GM12892 (cell line): ENCODE data around the gene AOPEP.

ENCODE experiments used
- DNase-seq: peaks from one replicate; pipeline ENCODE4 v3.0.0; 2011; ENCODE audit not compliant: insufficient read length
- FAIRE-seq: peaks from 2 replicates; lab custom pipeline; 2011; peaks lifted over from hg19 to GRCh38; lab: Jason Lieb, UNC
- POLR2A ChIP-seq: IDR thresholded peaks from 2 replicates; pipeline ENCODE4 v1.6.1; 2011; ENCODE audit warnings: low read depth, low read length, control low read depth
- POLR2AphosphoS5 ChIP-seq: IDR thresholded peaks from 2 replicates; pipeline ENCODE4 v1.6.1; 2011; ENCODE audit warnings: low read depth, low read length, control low read depth
- TAF1 ChIP-seq: IDR thresholded peaks from 2 replicates; pipeline ENCODE4 v1.6.1; 2011; ENCODE audit warnings: low read depth, mild to moderate bottlenecking, control low read depth, low read length, borderline replicate concordance

AOPEP gene

GRCh38 chr9:94995048-94995693, 268.7 kb downstream of the AOPEP start:
- DNase-seq (no peak), FAIRE-seq (no peak)
- no peak for TF ChIP-seq POLR2AphosphoS5
- TF ChIP-seq TAF1, result no peak
- TF ChIP-seq POLR2A, result no peak

- DNase-seq (no peak), FAIRE-seq (no peak)
- no peak for TF ChIP-seq POLR2A
- no peak for TF ChIP-seq POLR2AphosphoS5
- no peak for TF ChIP-seq TAF1
These were observed 270.1 kb downstream of the AOPEP start for GRCh38 chr9:94996641-94997040.

- FAIRE-seq (no peak), DNase-seq (no peak)
- TF ChIP-seq POLR2AphosphoS5, result no peak
- TF ChIP-seq TAF1, result no peak
- no peak for TF ChIP-seq POLR2A
These were observed 271.2 kb downstream of the AOPEP start for GRCh38 chr9:94997727-94998126.

- FAIRE-seq, result no peak
- DNase-seq, result no peak
- TF ChIP-seq POLR2AphosphoS5 (no peak), POLR2A (no peak), TAF1 (no peak)
These were observed 273.3 kb downstream of the AOPEP start for GRCh38 chr9:94999832-95000231.

DNA sequence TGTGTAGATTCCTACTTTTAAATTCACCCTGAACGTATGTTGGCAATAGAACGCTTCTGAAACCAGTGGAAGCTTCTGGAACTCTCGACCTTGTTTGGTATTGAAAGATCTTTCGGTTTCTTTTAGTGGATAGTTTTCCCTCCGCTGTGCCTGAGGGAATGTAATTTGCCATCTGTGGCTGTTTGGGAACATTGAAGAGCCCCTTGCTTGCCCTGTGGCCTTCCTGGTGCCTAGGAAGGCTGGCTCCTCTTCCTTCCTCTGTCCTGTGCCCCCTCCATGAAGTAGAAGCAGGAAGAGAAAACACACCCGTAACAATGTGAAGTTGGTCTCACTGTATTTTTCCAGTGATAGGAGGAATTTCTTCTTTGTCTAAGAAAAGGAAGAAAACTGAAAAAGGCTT, 274.3 kb downstream of the AOPEP start:
- no peak for FAIRE-seq
- no peak for DNase-seq
- TF ChIP-seq TAF1 (no peak), POLR2AphosphoS5 (no peak), POLR2A (no peak)

DNA sequence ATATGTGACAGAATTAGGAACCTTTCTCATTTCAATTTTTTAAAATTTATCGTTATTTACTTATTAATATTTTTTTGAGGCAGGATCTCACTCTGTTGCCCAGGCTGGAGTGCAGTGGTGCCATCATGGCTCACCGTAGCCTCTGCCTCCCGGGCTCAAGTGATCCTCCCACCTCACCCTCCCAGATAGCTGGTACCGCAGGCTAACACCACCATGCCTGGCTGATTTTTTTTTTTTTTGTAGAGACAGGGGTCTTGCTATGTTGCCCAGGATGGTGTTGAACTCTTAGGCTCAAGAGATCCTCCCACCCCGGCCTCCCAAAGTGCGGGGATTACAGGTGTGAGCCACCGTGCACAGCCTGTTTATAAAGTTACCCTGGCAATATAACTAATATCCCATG, 275.2 kb downstream of the AOPEP start:
- FAIRE-seq, result no peak
- TF ChIP-seq POLR2AphosphoS5 (no peak), POLR2A (no peak), TAF1 (no peak)
- no peak for DNase-seq

GRCh38 chr9:95003689-95004410, 277.4 kb downstream of the AOPEP start:
- DNase-seq (peak; percentile 30), FAIRE-seq (no peak)
- TF ChIP-seq POLR2AphosphoS5 (no peak), TAF1 (no peak), POLR2A (no peak)

GRCh38 chr9:95004411-95005277, 278.1 kb downstream of the AOPEP start:
- no peak for TF ChIP-seq POLR2AphosphoS5
- TF ChIP-seq POLR2A, result no peak
- no peak for TF ChIP-seq TAF1
- no peak for FAIRE-seq
- peak; percentile 41 for DNase-seq

DNA sequence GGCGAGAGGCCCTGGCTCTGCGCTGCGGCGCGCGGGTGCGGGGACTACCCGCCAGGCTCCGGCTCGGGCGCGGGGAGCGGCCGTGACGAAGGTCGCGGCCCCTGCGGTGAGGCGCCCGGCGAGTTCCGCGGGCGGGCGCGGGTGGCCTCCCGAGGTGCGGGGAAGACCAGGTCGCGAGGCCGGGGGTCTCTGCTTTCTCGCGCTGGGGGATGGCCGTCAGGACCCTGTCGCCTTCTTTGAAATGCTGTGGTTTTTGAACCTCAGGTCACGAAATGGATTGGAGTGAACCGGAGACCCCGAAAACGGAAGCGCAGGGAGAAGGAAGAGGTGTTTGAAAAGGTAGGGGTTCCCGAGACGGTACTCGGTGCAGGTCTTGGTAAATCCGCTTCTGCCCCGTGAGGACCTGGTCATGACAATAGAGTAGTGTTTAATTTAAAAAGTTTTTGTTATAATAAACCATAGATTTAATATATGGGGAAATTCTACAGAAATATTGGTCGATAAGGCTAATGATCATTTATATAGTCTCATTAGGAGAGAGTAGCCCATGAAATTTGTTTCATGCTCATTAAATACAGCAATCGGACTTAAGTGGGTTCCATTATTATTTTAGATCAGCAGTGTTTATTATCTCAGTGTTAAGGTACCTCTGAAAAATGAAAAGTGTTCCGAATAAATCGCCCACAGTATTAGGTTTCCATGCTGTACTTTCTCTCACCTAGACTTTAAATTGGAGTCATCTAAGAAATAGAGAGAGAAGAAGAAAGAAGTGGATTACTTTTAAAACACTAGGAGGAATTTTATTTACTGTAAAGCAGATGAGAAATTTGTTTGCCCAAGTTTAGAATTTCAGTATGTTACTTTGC, 279.0 kb downstream of the AOPEP start:
- DNase-seq (peak; percentile 27), FAIRE-seq (peak; percentile 17)
- no peak for TF ChIP-seq TAF1
- no peak for TF ChIP-seq POLR2A

DNA sequence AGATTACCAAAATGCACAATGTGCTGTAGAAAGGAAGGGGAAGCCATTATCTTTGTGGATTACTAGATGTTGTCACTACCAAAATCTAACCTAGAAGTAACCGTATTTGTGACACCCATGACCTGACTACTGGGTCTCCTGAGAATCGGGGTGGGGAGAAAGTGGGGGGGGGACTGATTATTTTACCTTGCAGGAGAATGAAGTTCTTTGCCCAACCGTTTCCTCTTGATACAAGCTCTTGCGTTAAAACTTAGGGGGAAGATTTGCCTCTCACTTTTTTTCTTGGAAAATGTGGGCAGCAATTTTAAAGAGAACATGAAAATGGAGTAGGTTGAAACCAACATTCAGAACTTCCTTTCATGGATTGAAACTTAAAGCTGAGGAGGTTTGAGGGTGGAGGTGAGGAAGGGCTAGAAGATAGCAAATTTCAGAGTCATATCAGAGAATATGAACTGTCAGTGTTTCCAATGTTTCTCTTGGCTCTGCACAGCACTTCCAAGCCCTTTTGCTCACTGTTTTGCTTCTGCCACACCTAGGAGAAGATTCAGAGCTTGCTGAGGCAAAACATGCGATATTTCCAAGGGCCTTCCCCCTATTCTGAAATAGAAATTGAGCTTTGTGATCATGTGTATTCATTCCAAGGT, 280.8 kb downstream of the AOPEP start:
- DNase-seq, result no peak

More for the DNA sequence above, 280.8 kb downstream of the AOPEP start:
- TF ChIP-seq TAF1 (no peak), POLR2AphosphoS5 (no peak), POLR2A (no peak)
- FAIRE-seq, result no peak
